SU-DHL-6 (cell line): ENCODE results near the gene LRRC14B.

Experiments used
- EZH2phosphoT487 ChIP-seq: fragments of 200-600 bp; sonication (generic), shearing (Covaris generic); conservative IDR thresholded peaks from 2 replicates; pipeline ENCODE4 v1.6.1; 2018; ENCODE audit warnings: mild to moderate bottlenecking, antibody characterized with exemption, low read length, moderate library complexity, mixed read lengths
- TF ChIP-seq, protein P1 (sequence below): fragments of 200-600 bp; sonication (generic); IDR thresholded peaks from one replicate; pipeline ENCODE4 v1.5.1; 2017; ENCODE audit warnings: antibody characterized with exemption, mild to moderate bottlenecking, low read length, moderate library complexity; ENCODE audit not compliant: insufficient read depth, poor library complexity, severe bottlenecking

DNA sequence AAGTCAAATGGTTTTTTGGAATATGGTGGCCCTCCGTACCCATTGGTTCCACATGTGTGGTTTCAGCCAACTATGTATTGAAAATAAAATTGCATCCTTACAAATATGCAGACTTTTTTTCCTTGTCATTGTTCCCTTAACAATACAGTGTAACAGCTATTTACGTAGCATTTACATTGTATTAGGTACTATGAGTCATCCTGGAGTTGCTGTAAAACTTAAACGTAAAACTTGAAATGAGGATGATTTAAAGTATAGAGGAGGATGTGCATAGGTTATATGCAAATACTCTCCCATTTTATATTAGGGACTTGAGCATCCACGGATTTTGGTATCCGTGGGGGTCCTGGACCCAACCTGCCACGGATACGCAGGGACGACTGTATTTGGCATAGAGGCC, 43.2 kb downstream of the LRRC14B start:
- TF ChIP-seq, protein P1, sequence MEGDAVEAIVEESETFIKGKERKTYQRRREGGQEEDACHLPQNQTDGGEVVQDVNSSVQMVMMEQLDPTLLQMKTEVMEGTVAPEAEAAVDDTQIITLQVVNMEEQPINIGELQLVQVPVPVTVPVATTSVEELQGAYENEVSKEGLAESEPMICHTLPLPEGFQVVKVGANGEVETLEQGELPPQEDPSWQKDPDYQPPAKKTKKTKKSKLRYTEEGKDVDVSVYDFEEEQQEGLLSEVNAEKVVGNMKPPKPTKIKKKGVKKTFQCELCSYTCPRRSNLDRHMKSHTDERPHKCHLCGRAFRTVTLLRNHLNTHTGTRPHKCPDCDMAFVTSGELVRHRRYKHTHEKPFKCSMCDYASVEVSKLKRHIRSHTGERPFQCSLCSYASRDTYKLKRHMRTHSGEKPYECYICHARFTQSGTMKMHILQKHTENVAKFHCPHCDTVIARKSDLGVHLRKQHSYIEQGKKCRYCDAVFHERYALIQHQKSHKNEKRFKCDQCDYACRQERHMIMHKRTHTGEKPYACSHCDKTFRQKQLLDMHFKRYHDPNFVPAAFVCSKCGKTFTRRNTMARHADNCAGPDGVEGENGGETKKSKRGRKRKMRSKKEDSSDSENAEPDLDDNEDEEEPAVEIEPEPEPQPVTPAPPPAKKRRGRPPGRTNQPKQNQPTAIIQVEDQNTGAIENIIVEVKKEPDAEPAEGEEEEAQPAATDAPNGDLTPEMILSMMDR: no peak
- no peak for TF ChIP-seq EZH2phosphoT487
